GM18868 (cell line): Measurements from ENCODE around the gene CCNI.
A peak's percentile ranks its signal among the peaks of the same experiment; 100 is the strongest.

Source experiments
- ATAC-seq: cut with Tn5 transposase; IDR thresholded peaks from one replicate; pipeline ENCODE4 v1.9.1; 2021; ENCODE audit warnings: mild to moderate bottlenecking, moderate library complexity; ENCODE audit not compliant: unreplicated experiment

Gene CCNI

GRCh38 chr4:77009511-77010115 lies 66.2 kb downstream of the CCNI start:
- no peak for ATAC-seq

GRCh38 chr4:77007358-77008230 lies 68.2 kb downstream of the CCNI start:
- peak; percentile 95 for ATAC-seq

GRCh38 chr4:77006753-77007353 lies 68.9 kb downstream of the CCNI start:
- ATAC-seq: peak; percentile 21

- no peak for ATAC-seq
Observed at GRCh38 chr4:77003400-77003799, 72.4 kb downstream of the CCNI start.

GRCh38 chr4:77002321-77003107 lies 73.3 kb downstream of the CCNI start:
- ATAC-seq: no peak

GRCh38 chr4:77001907-77002306 lies 73.9 kb downstream of the CCNI start:
- no peak for ATAC-seq

- ATAC-seq: no peak
Observed at GRCh38 chr4:76998251-76998901, 77.4 kb downstream of the CCNI start.

GRCh38 chr4:76997532-76997931 lies 78.3 kb downstream of the CCNI start:
- ATAC-seq: no peak
